NOMO-1 treated with dmso at 0.1 percent for 144 hours (cell line): ENCODE results near the gene RBPMS2.
"Not testable (repeated sequence)": the region's sequence is repeated elsewhere in the genome, so short reads cannot be mapped to it uniquely, and the experiment has no call there.

ENCODE experiments used
- DNase-seq: peaks from one replicate; lab custom pipeline; 2025; ENCODE audit not compliant: unreplicated experiment; lab: John Stamatoyannopoulos, UW

The RBPMS2 gene

DNA sequence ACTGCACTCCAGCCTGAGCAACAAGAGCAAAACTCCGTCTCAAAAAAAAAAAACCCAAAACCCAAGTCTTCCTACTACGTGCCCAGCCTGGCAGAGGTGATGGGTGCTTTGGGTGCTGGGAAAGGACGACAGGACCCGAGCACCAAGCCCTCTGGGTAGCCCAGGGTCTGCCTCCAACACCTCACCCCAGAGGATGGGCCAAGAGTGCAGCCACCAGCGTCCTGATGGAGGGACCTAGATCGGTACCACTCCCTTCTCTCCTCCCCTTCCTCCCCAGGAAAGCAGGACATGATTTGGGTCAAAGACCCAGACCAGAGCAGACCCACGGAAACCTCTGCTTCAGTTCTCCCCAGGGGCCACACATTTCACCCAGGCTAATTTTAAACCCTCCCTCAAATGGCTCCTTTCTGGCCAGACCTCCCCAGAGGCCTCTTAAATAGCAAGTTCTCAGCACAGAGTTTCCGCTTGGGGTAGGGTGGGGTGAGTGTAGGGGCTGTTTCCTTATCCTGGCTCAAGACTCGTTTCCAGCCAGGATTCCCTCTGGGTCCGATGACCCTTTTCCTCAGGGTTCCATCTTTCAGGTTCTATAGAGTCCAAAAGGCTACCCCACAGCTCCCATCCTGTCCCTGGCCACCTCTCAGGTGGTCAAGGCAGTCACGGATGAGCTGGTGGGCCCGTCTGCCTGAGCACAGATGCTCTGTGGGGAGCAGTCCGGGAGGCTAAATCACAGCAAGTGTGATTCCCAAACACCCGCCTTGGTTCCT, 20.5 kb downstream of the RBPMS2 start:
- DNase-seq, result no peak

GRCh38 chr15:64753480-64754185, 21.8 kb downstream of the RBPMS2 start:
- DNase-seq, result no peak

DNA sequence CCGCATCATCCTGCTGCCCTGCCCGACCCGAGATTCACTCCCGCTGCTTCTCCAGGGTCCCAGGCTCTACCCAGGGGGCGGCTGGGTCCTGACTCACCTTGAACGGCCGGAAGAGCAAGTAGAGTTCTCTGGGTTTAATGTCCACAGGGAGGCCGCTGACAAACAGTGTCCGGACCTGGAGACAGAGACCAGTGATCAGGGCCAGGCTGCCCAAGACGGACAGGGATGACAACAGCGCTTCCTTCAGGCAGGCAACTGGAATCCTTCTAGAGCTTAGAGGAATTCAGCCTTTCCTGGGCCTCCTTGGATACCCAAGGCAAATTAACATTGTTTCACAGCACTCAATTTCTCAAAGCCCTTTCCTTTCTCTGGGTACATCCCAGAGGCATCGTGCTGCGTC, 23.9 kb downstream of the RBPMS2 start:
- no peak for DNase-seq

- no peak for DNase-seq
Observed at GRCh38 chr15:64749999-64750657, 25.3 kb downstream of the RBPMS2 start.

DNA sequence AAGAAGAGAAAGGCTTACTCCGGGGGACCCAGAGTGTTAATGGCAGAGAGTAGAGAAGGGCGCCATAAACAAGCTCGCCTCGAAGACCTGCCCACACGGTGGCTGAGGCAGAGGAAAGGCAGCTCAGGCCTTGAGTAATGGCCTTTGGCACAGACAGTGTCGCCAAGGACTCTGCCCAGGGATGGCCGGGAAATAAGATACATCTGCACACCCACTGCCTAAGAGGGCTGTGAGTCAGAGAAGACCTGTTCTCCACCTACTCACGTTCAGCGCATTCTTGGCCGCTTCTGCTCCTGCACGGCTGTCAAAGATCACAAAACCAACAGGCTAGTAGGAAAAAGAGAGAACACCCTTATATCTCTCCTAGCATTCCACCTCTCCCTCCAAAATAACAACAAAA, 26.2 kb downstream of the RBPMS2 start:
- DNase-seq, result no peak

GRCh38 chr15:64748251-64748650, 27.1 kb downstream of the RBPMS2 start:
- DNase-seq, result no peak

- no peak for DNase-seq
Observed at GRCh38 chr15:64747578-64747977, 27.8 kb downstream of the RBPMS2 start.

GRCh38 chr15:64746921-64747320, 28.5 kb downstream of the RBPMS2 start:
- no peak for DNase-seq

- DNase-seq, result no peak
Observed at GRCh38 chr15:64746356-64746755, 29.0 kb downstream of the RBPMS2 start.

DNA sequence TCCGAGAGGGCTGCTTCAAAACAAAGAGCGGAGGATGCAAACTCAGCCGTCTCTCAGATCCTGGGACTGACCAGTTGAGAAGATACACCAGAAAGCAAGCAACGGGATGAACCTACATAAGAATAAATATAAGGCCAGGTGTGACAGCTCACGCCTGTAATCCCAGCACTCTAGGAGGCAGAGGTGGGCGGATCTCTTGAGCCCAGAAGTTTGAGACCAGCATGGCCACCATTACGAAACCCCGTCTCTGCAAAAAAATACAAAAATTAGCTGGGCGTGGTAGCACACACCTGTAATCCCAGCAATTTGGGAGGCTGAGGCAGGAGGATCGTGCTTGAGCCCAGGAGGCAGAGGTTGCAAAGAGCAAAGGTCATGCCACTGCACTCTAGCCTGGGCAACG, 31.7 kb downstream of the RBPMS2 start:
- no peak for DNase-seq

DNA sequence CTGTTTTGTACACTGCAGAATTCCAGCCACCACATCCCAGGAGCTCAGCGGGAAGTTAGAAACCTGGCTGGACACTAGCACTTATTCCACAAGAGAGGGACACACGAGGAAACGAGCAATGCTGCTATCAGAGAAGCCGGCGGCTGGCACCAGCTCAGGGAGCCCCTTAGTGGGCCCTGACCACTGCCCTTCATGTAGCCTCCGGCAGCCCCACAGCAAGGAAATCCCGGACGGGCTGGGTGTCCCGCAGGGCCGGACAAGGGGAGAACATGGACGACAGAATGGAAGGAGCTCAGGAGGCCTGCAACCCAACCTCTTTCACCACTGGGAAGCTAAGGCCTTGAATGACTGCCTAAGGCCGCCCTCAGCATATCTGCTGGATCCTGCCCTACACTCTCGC, 32.5 kb downstream of the RBPMS2 start:
- DNase-seq, result no peak

DNA sequence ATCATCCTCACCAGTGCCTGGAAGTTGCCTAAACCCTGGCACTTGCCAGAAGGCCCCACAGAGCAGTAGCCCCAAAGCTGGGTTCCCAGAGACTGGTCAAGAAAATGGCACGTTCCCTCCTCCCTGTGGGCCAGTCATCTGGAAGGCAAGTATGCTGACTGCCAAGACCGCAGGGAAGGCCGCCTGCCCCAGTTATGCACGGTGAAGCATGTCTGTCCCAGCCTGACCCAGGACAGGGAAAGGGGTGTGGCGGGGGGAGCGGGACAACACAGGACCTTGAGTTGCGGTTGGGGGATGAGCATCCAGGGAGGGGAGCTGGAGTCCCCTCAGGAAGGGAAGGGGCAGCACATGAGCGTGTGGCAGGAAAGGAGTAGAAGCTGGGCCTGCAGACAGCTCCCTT, 33.0 kb downstream of the RBPMS2 start:
- DNase-seq, result no peak

- DNase-seq, result not testable (repeated sequence)
Observed at GRCh38 chr15:64741708-64742107, 33.7 kb downstream of the RBPMS2 start.

GRCh38 chr15:64740311-64741170, 34.8 kb downstream of the RBPMS2 start:
- no peak for DNase-seq

GRCh38 chr15:64739577-64740143, 35.7 kb downstream of the RBPMS2 start:
- DNase-seq, result no peak

DNA sequence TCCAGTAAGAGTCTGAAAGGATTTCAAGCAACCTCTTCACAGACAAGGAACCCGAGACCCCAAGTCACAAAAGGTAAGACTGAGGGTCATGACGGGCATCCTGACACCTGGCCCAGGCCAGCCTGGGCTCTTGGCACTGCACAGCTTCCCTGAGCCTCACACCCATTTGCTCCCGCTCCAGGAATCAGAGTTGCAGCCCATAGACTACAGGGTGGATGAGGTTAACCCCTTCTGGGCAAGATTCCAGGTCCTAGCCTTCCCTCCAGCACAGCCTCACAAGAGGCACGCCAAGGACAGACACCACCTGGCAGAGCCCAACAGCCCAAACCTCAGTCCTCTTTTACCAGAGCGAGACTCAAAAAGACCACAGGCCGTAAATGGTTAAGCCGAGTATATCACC, 36.2 kb downstream of the RBPMS2 start:
- no peak for DNase-seq

GRCh38 chr15:64738226-64739095, 36.9 kb downstream of the RBPMS2 start:
- DNase-seq, result no peak

DNA sequence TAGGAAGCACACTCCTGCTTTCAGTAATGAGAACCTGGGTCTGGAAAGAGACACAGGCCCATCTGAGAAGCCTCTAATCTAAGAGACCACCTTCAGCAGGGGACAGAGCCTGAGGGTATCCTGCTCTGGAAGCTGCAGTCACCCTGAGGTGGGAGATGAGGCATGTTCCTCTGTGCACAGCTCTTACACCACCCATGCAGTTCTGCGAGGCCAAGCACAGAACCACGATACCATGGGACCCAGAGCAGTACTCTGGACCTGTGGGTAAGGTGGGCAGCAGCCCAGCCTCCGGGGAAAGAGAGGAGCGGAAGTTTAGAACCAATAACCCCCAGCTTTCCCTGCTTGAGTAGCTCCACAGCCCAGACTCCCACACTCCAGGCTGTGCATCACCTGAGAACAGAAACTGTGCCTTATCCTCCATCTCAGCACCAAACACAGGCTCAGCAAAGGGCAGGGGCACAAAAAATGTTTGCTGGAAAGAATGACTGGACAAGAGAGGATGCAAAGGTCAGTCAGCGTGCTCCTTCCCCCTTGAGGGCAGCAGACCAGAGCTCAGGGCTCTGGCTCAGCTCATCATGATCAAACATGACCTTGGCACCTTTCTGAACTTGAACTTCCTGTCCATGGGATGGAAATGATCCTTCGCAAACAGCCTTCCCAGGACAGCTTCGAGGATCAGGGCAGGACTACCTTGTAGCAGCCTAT, 43.1 kb downstream of the RBPMS2 start:
- DNase-seq, result no peak

GRCh38 chr15:64731805-64732151, 43.6 kb downstream of the RBPMS2 start:
- no peak for DNase-seq
